Activated CD4-positive, alpha-beta T cell treated with anti-CD3 and anti-CD28 coated beads, Interleukin-2, amount 50 U/mL, for 24 hours (primary cell): Measurements from ENCODE around the gene C20orf96.
"Not testable (repeated sequence)": the region's sequence is repeated elsewhere in the genome, so short reads cannot be mapped to it uniquely, and the experiment has no call there.

Experiments
- DNase-seq, 2 donors: peaks; one replicate each; pipeline ENCODE4 v3.0.0-alpha.2; 2020; ENCODE audit warnings: low read depth in 1 of 2, low spot score in 1 of 2

The C20orf96 gene

GRCh38 chr20:237929-238328, 52.6 kb downstream of the C20orf96 start:
- DNase-seq, result no peak

GRCh38 chr20:237489-237888, 53.1 kb downstream of the C20orf96 start:
- DNase-seq, result no peak

GRCh38 chr20:235891-236290, 54.7 kb downstream of the C20orf96 start:
- no peak for DNase-seq

- DNase-seq, result no peak
Observed at GRCh38 chr20:227439-228105, 63.0 kb downstream of the C20orf96 start.

- no peak for DNase-seq
Observed at GRCh38 chr20:226958-227357, 63.6 kb downstream of the C20orf96 start, which contains the start of gene DEFB129. Gene DEFB129, plus strand, starts transcription at chr20:227258. Its CDS starts 31 bp downstream, at chr20:227289.

GRCh38 chr20:225879-226278, 64.7 kb downstream of the C20orf96 start:
- not testable (repeated sequence) for DNase-seq

- DNase-seq, result no peak
Observed at GRCh38 chr20:221258-221830, 69.2 kb downstream of the C20orf96 start.
